Panc1 (cell line): ENCODE measurements around the gene CDH23. TPM values are rescaled to one million over a fixed set of nuclear protein-coding genes. Genes with fewer than 3 reads are reported as not detected.

Source experiments
- ATAC-seq: fragments of 200-7000 bp; cut with Tn5 transposase; 2 replicates; pipeline ENCODE4 v1.9.1; 2020; ENCODE audit warnings: mild to moderate bottlenecking, moderate library complexity
- BruUV-seq: library from RNA; stranded (reverse); fragments of 400-500 nt; replicated peaks from 2 replicates; lab custom pipeline; 2021; lab: Mats Ljungman, UMichigan
- CTCF ChIA-PET: fragments of 300-600 bp; sonication (Branson Sonifier 250); formaldehyde crosslinking; loops from one replicate; lab custom pipeline; 2022; ENCODE audit warnings: antibody characterized with exemption; lab: Charles Lee
- POLR2A ChIA-PET: fragments of 300-600 bp; sonication (Branson Sonifier 250); formaldehyde crosslinking; loops from one replicate; lab custom pipeline; 2022; ENCODE audit warnings: antibody characterized with exemption; lab: Charles Lee
- DNase-seq: peaks from one replicate; pipeline ENCODE4 v3.0.0-alpha.2; 2010; ENCODE audit warnings: low read depth, low spot score
- H3K27ac ChIP-seq: 2 replicates; pipeline ENCODE4 v1.5.1; 2011; ENCODE audit warnings: mild to moderate bottlenecking, low read length, inconsistent platforms
- H3K27me3 ChIP-seq: fragments of 200-500 bp; sonication (Bioruptor generic); 2 replicates; pipeline ENCODE4 v1.6.0; 2014; ENCODE audit warnings: low read length, inconsistent platforms; ENCODE audit not compliant: control insufficient read depth, insufficient read depth
- H3K36me3 ChIP-seq: fragments of 200-500 bp; sonication (Bioruptor generic); 2 replicates; pipeline ENCODE4 v1.5.1; 2014; ENCODE audit warnings: inconsistent platforms, mild to moderate bottlenecking, low read length, moderate library complexity; ENCODE audit not compliant: control insufficient read depth, insufficient read depth
- H3K4me1 ChIP-seq: 2 replicates; pipeline ENCODE4 v1.5.1; 2011; ENCODE audit warnings: inconsistent platforms, mild to moderate bottlenecking, low read length, moderate library complexity; ENCODE audit not compliant: control insufficient read depth, insufficient read depth
- H3K4me3 ChIP-seq, 2 experiments: 2 replicates each; pipeline ENCODE4 v1.5.1; 2011 to 2012; ENCODE audit warnings: low read depth in 2 of 2, low read length in 2 of 2, mild to moderate bottlenecking in 2 of 2, inconsistent platforms in 1 of 2, moderate library complexity in 1 of 2
- H3K9me3 ChIP-seq: fragments of 200-500 bp; sonication (Bioruptor generic); 2 replicates; pipeline ENCODE4 v1.5.1; 2014; ENCODE audit warnings: low read depth, mild to moderate bottlenecking, inconsistent platforms, low read length, moderate library complexity; ENCODE audit not compliant: control insufficient read depth, insufficient read depth
- CTCF ChIP-seq: fragments of 450-650 bp; IDR thresholded peaks from 2 replicates; pipeline ENCODE4 v1.5.1; 2017; ENCODE audit warnings: mild to moderate bottlenecking
- POLR2AphosphoS5 ChIP-seq: IDR thresholded peaks from 2 replicates; pipeline ENCODE4 v1.6.1; 2012; ENCODE audit warnings: mild to moderate bottlenecking, low read depth, low read length, moderate library complexity
- REST ChIP-seq, 2 experiments: IDR thresholded peaks; 2 replicates each; pipeline ENCODE4 v1.6.1; 2011 to 2012; ENCODE audit warnings: low read depth in 2 of 2, control low read depth in 1 of 2, low read length in 1 of 2, mild to moderate bottlenecking in 1 of 2, moderate library complexity in 1 of 2; ENCODE audit not compliant: insufficient read depth in 1 of 2
- SIN3A ChIP-seq: IDR thresholded peaks from 2 replicates; pipeline ENCODE4 v1.6.1; 2012; ENCODE audit warnings: low read depth, mild to moderate bottlenecking, low read length, moderate library complexity, borderline replicate concordance; ENCODE audit not compliant: insufficient read depth
- TCF7L2 ChIP-seq: IDR thresholded peaks from 2 replicates; pipeline ENCODE4 v1.6.1; 2011; ENCODE audit warnings: mild to moderate bottlenecking, low read depth, low read length, inconsistent platforms
- in situ Hi-C: cut with HindIII; loops from 2 replicates; pipeline ENCODE4 v1.10.0; 2016; ENCODE audit warnings: low sequenced_read_pairs, low pct_unique_long_range_greater_than_20kb
- intact Hi-C: fragments of 100-400 bp; cut with micrococcal nuclease; formaldehyde crosslinking; loops from one replicate; pipeline ENCODE4 v1.10.0; 2022; ENCODE audit not compliant: unreplicated experiment
- total RNA-seq: library from RNA; stranded (reverse); gene quantifications from one replicate; pipeline ENCODE4 v1.2.1, GENCODE V29; 2021; ENCODE audit not compliant: unreplicated experiment

Gene CDH23
- total RNA-seq, 1 experiment from 2014 or later, result 2.7 TPM

GRCh38 chr10:71621231-71622153 is 224.8 kb downstream of the CDH23 start:
- H3K9me3 ChIP-seq, result no peaks in the 10 kb centered on the region
- no peak overlapping the region for H3K4me3 ChIP-seq
- ATAC-seq (no peak), DNase-seq (no peak)
- no peak overlapping the region; the same call in 1 of the 2 replicates for H3K27ac ChIP-seq
- ChIA-PET CTCF (interaction anchor here (1.3 kb wide), 1 partner anchor 8 kb away, joined by 4 read pairs; no protein-coding TSS in a partner anchor), POLR2A (no interaction called here)
- in situ Hi-C loops, result no loop called here
- intact Hi-C loops, result no loop called here
- H3K36me3 ChIP-seq, result no peaks in the 10 kb centered on the region
- TF ChIP-seq REST (IDR thresholded peaks at IDR 0.05; ENCODE audit: insufficient read depth in 1 of 2, low read depth in 2 of 2, low read length in 1 of 2) (no peak), POLR2AphosphoS5 (no peak), TCF7L2 (no peak), SIN3A (no peak), CTCF (no peak)
- H3K4me1 ChIP-seq, result peaks cover 23% of the 10 kb centered on the region
- no TSS peak for BruUV-seq
- no peaks in the 10 kb centered on the region for H3K27me3 ChIP-seq

GRCh38 chr10:71622154-71622526 is 225.4 kb downstream of the CDH23 start:
- ChIA-PET POLR2A (no interaction called here), CTCF (interaction anchor here (1.3 kb wide), 1 partner anchor 9 kb away, joined by 4 read pairs; no protein-coding TSS in a partner anchor)
- H3K36me3 ChIP-seq, result no peaks in the 10 kb centered on the region
- intact Hi-C loops (no loop called here), in situ Hi-C loops (no loop called here)
- no peaks in the 10 kb centered on the region for H3K27me3 ChIP-seq
- no peak overlapping the region; the same call in 1 of the 2 replicates for H3K27ac ChIP-seq
- BruUV-seq, result no TSS peak
- TF ChIP-seq TCF7L2, result no peak
- TF ChIP-seq CTCF, result no peak
- no peak for TF ChIP-seq SIN3A
- TF ChIP-seq POLR2AphosphoS5, result no peak
- no peak for TF ChIP-seq REST (IDR thresholded peaks at IDR 0.05; ENCODE audit: insufficient read depth in 1 of 2, low read depth in 2 of 2, low read length in 1 of 2)
- no peak overlapping the region for H3K4me3 ChIP-seq
- peak; percentile 68 for ATAC-seq
- peaks cover 23% of the 10 kb centered on the region for H3K4me1 ChIP-seq
- no peaks in the 10 kb centered on the region for H3K9me3 ChIP-seq
- no peak for DNase-seq
